Caco-2 (cell line): ENCODE data around the gene CCR3. TPM values are rescaled to one million over a fixed set of nuclear protein-coding genes. Genes with fewer than 3 reads are reported as not detected.

ENCODE experiments used
- BruUV-seq: library from RNA; stranded (reverse); fragments of 400-500 nt; replicated peaks from 2 replicates; lab custom pipeline; 2021; lab: Mats Ljungman, UMichigan
- CTCF ChIA-PET: fragments of 300-600 bp; sonication (Branson Sonifier 250); formaldehyde crosslinking; loops from one replicate; lab custom pipeline; 2022; ENCODE audit warnings: antibody characterized with exemption; lab: Charles Lee
- POLR2A ChIA-PET: fragments of 300-600 bp; sonication (Branson Sonifier 250); formaldehyde crosslinking; loops from one replicate; lab custom pipeline; 2022; ENCODE audit warnings: antibody characterized with exemption; lab: Charles Lee
- DNase-seq, 2 experiments: peaks; one replicate each; pipeline versions ENCODE4 v3.0.0 to v3.0.0-alpha.2; 2020 to 2022
- H3K27me3 ChIP-seq: replicated peaks from 2 replicates; pipeline ENCODE4 v1.6.0; 2011; ENCODE audit warnings: low read length; ENCODE audit not compliant: control insufficient read depth, insufficient read depth
- H3K36me3 ChIP-seq: 2 replicates; pipeline ENCODE4 v1.5.1; 2011; ENCODE audit warnings: low read length; ENCODE audit not compliant: control insufficient read depth, insufficient read depth
- H3K4me1 ChIP-seq: fragments of 250-450 bp; sonication (Bioruptor Pico); 2 replicates; pipeline ENCODE4 v1.5.1; 2020; ENCODE audit warnings: mild to moderate bottlenecking
- H3K4me3 ChIP-seq: 2 replicates; pipeline ENCODE4 v1.5.1; 2011; ENCODE audit warnings: low read depth, mild to moderate bottlenecking, control low read depth, low read length
- H3K9me3 ChIP-seq: fragments of 250-450 bp; sonication (Bioruptor Pico); 2 replicates; pipeline ENCODE4 v1.5.1; 2020; ENCODE audit warnings: mild to moderate bottlenecking, moderate library complexity
- H3K27ac Mint-ChIP-seq: one replicate; pipeline ENCODE4 v1.8.0; 2022; ENCODE audit warnings: mixed read lengths; ENCODE audit not compliant: unreplicated experiment
- H3K27me3 Mint-ChIP-seq: one replicate; pipeline ENCODE4 v1.8.0; 2022; ENCODE audit warnings: mixed read lengths; ENCODE audit not compliant: insufficient read depth, unreplicated experiment
- H3K36me3 Mint-ChIP-seq: one replicate; pipeline ENCODE4 v1.8.0; 2022; ENCODE audit warnings: mild to moderate bottlenecking, mixed read lengths; ENCODE audit not compliant: insufficient read depth, unreplicated experiment
- H3K4me1 Mint-ChIP-seq: one replicate; pipeline ENCODE4 v1.8.0; 2022; ENCODE audit warnings: low read depth, mixed read lengths; ENCODE audit not compliant: unreplicated experiment
- H3K4me3 Mint-ChIP-seq: one replicate; pipeline ENCODE4 v1.8.0; 2022; ENCODE audit warnings: mild to moderate bottlenecking, moderate library complexity, mixed read lengths; ENCODE audit not compliant: unreplicated experiment
- H3K9me3 Mint-ChIP-seq: one replicate; pipeline ENCODE4 v1.8.0; 2022; ENCODE audit warnings: mixed read lengths; ENCODE audit not compliant: unreplicated experiment
- intact Hi-C: fragments of 100-400 bp; cut with micrococcal nuclease; formaldehyde crosslinking; loops from one replicate; pipeline ENCODE4 v1.10.0; 2022; ENCODE audit not compliant: unreplicated experiment
- total RNA-seq: library from RNA; stranded (reverse); gene quantifications from 2 replicates; pipeline ENCODE4 v1.2.3, GENCODE V29; 2022
- TF ChIP-seq, protein P1 (sequence below), 2 experiments: fragments of 200-600 bp in 1 of 2; IDR thresholded peaks; 1 replicate in 1 of 2; 2 replicates in 1 of 2; pipeline versions ENCODE4 v1.5.1 to v1.8.0; 2011 to 2022; ENCODE audit warnings: antibody characterized with exemption in 1 of 2, control low read depth in 1 of 2, inconsistent platforms in 1 of 2, low read depth in 1 of 2, low read length in 1 of 2, mild to moderate bottlenecking in 1 of 2, moderate library complexity in 1 of 2; ENCODE audit not compliant: insufficient read depth in 1 of 2, severe bottlenecking in 1 of 2, unreplicated experiment in 1 of 2

Gene CCR3
- total RNA-seq, 1 experiment from 2014 or later = 0.64 TPM

DNA sequence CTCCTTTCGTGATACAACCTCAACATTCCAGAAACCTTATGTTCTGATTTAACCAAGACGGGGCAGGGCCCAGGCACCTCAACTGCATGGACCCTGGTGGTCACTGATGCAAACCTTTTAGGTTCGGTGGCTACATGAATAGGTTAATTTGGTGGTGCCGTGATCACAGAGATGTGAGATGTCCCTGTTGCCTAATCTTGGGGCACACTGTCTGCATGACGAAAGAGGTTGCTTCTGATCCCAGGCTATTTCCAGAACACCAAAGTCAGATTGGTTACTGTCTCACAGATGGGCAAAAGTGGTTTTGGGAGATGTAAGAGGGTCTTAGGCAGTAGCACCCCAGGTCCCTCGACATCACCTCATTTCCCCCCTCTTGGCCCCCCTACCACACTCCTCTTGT, 30.2 kb upstream of the CCR3 start:
- Histone ChIP-seq H3K9me3 (no peaks in the 10 kb centered on the region), H3K4me1 (peaks cover 35% of the 10 kb centered on the region), H3K4me3 (no peak overlapping the region), H3K27me3 (no peaks in the 10 kb centered on the region), H3K36me3 (no peaks in the 10 kb centered on the region)
- Mint-ChIP-seq H3K4me3 (no peak overlapping the region), H3K36me3 (no peaks in the 10 kb centered on the region), H3K27ac (no peak overlapping the region), H3K4me1 (peaks cover 9% of the 10 kb centered on the region), H3K9me3 (no peaks in the 10 kb centered on the region), H3K27me3 (no peaks in the 10 kb centered on the region)
- DNase-seq = no peak
- TF ChIP-seq, protein P1, sequence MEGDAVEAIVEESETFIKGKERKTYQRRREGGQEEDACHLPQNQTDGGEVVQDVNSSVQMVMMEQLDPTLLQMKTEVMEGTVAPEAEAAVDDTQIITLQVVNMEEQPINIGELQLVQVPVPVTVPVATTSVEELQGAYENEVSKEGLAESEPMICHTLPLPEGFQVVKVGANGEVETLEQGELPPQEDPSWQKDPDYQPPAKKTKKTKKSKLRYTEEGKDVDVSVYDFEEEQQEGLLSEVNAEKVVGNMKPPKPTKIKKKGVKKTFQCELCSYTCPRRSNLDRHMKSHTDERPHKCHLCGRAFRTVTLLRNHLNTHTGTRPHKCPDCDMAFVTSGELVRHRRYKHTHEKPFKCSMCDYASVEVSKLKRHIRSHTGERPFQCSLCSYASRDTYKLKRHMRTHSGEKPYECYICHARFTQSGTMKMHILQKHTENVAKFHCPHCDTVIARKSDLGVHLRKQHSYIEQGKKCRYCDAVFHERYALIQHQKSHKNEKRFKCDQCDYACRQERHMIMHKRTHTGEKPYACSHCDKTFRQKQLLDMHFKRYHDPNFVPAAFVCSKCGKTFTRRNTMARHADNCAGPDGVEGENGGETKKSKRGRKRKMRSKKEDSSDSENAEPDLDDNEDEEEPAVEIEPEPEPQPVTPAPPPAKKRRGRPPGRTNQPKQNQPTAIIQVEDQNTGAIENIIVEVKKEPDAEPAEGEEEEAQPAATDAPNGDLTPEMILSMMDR (IDR thresholded peaks at IDR 0.05; ENCODE audit: insufficient read depth in 1 of 2, low read depth in 1 of 2, low read length in 1 of 2, severe bottlenecking in 1 of 2, unreplicated experiment in 1 of 2) = no peak
- BruUV-seq = no TSS peak
- ChIA-PET POLR2A (no interaction called here), CTCF (no interaction called here)
- intact Hi-C loops = no loop called here

DNA sequence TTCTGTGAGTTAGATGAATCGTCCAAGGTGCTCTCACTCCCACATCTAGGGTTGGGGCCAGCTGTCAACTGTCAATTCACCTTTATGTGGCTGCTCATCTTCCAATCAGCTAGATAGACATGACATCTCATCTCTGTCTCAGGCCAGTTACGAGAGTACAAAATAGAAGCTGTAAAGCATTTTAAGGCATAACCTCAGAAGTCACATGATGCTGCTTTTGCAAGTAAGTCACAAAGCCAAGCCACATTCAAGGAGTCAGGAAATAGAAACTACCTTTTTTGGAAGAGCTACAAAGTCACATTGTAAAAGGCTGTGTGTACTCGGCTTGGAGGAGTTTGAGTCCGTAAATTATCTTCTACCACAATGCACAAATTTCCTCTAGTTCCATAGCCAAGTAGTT, 29.1 kb upstream of the CCR3 start:
- BruUV-seq = no TSS peak
- Mint-ChIP-seq H3K27ac (no peak overlapping the region), H3K36me3 (no peaks in the 10 kb centered on the region), H3K9me3 (peaks cover 10% of the 10 kb centered on the region), H3K4me3 (no peak overlapping the region), H3K4me1 (peaks cover 5% of the 10 kb centered on the region), H3K27me3 (no peaks in the 10 kb centered on the region)
- no peaks in the 10 kb centered on the region for H3K27me3 ChIP-seq
- intact Hi-C loops = no loop called here
- ChIA-PET POLR2A (no interaction called here), CTCF (no interaction called here)
- H3K9me3 ChIP-seq = no peaks in the 10 kb centered on the region
- TF ChIP-seq, protein P1 (IDR thresholded peaks at IDR 0.05; ENCODE audit: insufficient read depth in 1 of 2, low read depth in 1 of 2, low read length in 1 of 2, severe bottlenecking in 1 of 2, unreplicated experiment in 1 of 2) = no peak
- peaks cover 28% of the 10 kb centered on the region for H3K4me1 ChIP-seq
- no peak for DNase-seq
- no peaks in the 10 kb centered on the region for H3K36me3 ChIP-seq
- H3K4me3 ChIP-seq = no peak overlapping the region

DNA sequence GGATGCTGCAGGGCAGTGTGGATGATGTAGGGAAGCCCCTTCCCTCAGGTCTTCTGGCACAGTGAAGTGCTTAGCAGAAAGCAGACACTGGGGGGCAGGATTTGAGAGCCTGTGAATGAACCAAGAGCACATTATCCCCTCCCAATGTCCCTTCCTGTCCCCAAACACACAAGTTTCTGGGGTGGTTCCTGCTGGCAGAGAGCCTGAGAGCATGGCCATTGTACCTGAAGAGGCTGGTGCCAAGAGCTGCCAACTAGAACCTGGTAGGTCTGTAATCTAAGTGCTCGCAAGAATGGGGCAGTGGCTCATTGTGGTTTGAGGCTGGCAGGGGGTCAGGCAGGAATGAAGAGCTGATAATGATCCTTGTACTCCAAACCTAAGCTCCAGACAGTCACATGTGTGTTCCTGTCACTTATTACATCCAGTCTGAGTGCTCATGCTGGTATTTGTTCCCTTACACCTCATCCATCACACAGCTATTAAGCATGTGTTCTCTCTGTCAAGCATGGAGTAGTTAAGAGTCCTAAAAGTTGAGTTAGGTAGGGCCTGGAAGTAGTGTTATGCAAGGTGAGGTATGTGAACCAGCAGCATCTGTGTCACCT, 27.4 kb upstream of the CCR3 start:
- Histone ChIP-seq H3K27me3 (no peaks in the 10 kb centered on the region), H3K4me1 (peaks cover 17% of the 10 kb centered on the region), H3K9me3 (no peaks in the 10 kb centered on the region), H3K4me3 (no peak overlapping the region), H3K36me3 (no peaks in the 10 kb centered on the region)
- ChIA-PET CTCF (interaction anchor here (0.8 to 1.2 kb wide), 3 partner anchors 158 to 274 kb away, joined by 3 to 5 read pairs (median 3); no protein-coding TSS in a partner anchor), POLR2A (no interaction called here)
- intact Hi-C loops = loop anchor here (1.0 kb wide), 2 partner anchors 153 to 157 kb away; no protein-coding TSS in a partner anchor
- no peaks in the 10 kb centered on the region for H3K27me3 Mint-ChIP-seq
- H3K36me3 Mint-ChIP-seq = no peaks in the 10 kb centered on the region
- TF ChIP-seq, protein P1 (IDR thresholded peaks at IDR 0.05; ENCODE audit: insufficient read depth in 1 of 2, low read depth in 1 of 2, low read length in 1 of 2, severe bottlenecking in 1 of 2, unreplicated experiment in 1 of 2) = no peak
- H3K9me3 Mint-ChIP-seq = peaks cover 20% of the 10 kb centered on the region
- peak in 1 of 2 experiments; percentile 23 for DNase-seq
- no peak overlapping the region for H3K27ac Mint-ChIP-seq
- no peak overlapping the region for H3K4me3 Mint-ChIP-seq
- H3K4me1 Mint-ChIP-seq = no peaks in the 10 kb centered on the region
- BruUV-seq = no TSS peak
